NCI-H2107 (cell line): Measurements from ENCODE around the gene FOXO6.

ENCODE experiments used
- DNase-seq: peaks from one replicate; lab custom pipeline; 2025; lab: John Stamatoyannopoulos, UW

The FOXO6 gene

DNA sequence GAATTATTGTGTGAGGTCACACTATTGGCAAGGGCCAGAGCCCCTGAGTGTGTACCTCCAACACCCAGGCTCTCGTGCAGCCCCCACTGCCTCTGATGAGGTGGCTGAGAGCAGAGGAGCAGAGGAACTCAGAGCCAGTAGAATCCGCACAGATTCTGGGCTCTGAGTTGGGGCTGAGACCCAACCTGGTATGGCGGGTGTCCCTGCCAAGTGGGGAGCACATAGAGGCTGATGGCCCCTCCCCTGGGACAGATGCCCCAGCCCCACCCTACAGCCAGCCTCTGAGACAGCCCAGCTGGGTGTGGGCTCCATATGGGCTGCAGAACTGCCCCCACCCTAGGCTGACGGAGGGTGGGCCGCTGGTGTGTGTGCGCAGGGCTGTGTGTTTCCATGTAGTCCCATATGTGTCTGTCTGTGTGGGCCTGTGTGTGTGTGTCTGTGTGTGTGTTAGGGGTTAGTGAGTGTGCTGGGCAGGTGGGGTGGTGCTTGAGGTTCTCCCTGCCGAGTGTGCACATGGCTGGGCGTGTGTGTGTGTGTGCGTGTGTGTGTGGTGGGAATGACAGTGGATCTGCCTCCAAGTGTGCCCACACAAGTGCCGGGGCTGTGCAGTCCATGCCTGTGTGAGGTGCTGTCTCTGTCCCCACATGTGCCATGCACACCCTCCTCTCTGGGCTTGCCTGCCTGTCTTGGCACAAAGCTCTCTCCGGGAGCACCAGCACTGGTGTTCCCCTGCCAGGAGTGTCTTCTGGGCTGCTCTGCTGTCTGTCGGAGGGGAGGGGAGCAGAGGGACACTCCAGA is 24.4 kb downstream of the FOXO6 start:
- no peak for DNase-seq

DNA sequence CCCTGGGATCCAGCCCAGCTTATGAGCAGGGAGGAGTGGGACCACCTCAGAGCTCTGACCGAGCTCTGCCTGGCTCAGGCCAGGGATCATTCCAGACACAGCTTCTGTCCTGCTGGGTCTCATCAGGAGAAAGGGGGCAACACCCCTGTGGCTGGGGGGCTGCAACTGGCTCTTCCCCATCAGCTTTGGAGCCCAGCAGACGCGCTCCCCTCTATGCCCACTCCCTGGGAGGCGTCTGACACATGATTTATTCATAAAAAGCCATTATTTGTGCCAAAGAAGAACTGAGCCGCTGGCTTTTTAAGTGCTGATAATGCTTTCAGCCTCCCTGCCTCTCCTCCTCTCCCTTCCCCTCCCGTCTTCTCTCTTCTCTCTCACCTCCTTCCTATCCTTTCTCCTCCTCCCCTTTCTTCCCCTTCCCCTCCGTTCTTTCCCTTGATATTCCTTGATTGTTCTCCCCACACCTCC is 25.0 kb downstream of the FOXO6 start:
- no peak for DNase-seq

GRCh38 chr1:41387667-41388091 is 26.4 kb downstream of the FOXO6 start:
- DNase-seq: peak; percentile 90

- no peak for DNase-seq
Observed at GRCh38 chr1:41388510-41388909, 27.3 kb downstream of the FOXO6 start.

DNA sequence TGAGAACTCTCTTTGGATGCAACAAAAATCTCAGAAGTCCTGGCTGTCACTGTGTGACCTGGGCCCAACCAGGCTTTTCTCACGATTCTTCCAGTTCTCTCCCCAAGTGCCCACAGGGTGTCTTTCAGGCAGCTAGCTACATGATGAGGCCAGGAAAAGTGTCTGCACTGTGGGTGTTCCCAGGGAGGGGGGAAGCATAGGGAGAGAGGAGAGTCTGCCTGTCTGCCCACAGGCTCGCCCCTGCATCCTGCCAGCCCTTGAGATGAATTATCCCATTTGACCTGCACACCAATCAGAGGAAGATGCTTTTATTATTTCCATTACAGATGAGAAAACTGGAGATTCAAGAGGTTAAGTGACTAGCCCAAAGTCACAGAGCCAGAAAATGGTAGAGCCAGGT is 27.8 kb downstream of the FOXO6 start:
- DNase-seq: no peak

DNA sequence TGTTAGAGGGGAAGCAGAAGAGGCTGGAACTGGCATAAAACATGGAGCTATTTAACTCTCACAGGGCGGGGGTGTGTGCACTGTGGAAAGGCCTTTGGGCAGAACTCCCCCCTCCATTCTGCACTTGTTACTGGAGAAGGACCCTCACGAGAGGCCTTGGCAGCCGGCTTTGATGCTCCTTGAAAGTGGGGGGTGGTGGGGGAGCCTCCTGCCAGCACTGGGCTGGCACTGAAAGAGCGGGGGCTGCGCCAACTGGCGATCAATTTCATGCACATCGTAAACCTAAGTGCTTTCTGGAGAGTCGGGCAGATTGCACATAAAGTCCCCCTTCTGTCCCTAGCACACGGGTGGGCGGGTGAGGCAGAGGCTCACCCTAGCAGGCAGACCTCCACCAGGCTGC is 28.9 kb downstream of the FOXO6 start:
- peak; percentile 57 for DNase-seq

- DNase-seq: no peak
Observed at GRCh38 chr1:41390573-41390972, 29.3 kb downstream of the FOXO6 start.

DNA sequence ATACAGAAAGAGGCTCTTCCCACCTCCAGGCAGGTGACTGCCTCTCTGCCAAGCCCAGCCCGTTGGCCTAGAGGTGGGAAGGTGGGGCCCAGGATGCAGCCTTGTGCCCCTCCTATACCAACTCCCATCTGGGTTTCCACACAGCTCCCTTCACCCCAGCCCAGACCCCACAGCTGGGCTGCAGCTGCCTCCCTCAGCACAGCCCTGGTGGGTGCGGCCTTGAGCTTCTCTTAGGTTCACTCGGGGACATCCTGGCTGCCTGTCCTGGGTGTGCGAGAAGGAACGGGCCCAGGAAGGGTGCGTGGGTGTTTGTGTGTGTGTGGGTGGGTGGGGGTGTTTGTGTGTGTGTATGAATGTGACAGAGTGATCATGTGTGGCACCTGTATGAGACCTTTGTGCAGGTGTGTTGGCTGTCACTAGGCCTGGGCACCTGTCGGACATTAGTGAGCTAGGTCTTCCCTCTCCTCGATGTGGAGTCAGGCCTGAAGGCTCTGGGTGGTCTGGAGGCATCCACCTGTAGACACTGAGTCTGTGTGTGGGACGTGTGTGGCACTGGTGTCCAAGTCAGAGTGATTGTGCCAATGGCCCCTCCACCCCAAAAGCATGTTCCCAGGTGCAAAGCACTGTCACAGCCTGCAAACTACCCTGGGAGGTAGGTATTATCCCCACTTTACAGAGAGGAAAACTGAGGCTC is 30.7 kb downstream of the FOXO6 start:
- no peak for DNase-seq

- DNase-seq: no peak
Observed at GRCh38 chr1:41392528-41392924, 31.3 kb downstream of the FOXO6 start.

DNA sequence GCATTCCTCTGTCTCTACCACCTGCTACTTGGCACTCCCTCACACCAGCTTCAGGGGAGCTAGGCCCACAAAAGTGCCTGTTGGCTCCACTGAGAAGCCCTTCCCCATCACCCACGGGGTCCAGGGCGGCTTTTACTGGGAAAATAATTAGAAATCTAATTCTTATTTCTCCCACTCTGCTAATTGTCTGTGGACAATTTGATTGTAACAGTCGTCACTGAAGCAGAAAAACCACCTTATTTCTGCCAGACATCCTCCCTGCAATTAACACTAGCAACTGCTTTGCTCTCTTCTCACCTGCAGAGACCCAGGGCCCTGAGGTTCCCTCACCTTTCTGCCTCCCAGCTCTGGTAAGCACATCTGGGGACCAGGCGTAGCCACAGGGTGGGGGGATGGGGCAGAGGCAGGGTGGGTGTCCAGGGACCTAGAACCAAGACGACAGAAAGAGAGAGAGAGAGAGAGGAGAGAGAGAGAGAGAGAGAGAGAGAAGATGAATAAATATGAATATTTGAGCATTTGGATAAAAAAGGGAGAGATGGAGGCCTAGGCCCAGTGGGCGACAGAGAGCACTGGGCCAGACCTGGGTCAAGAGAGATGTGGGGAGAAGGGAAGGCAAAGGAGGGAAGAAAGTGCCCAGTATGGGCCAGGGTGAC is 32.6 kb downstream of the FOXO6 start:
- DNase-seq: no peak

DNA sequence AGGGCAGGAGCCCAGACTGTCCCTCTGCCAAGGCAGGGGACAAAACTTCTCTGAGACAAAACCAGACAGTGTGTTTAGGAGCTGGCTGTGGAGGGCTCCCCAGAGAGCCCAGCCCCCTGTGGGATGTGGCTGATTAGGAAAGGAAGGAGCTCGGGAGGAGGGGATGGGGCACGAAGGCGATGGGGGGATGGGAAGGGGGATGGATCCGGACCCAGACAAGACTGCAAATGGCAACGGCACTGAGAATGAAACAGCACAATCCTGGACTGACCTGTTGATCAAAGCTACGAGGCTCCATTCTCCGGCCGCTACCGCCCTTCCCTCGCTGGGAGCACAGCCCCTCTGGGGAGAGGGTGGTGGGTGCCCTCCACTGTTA is 33.1 kb downstream of the FOXO6 start:
- DNase-seq: no peak

DNA sequence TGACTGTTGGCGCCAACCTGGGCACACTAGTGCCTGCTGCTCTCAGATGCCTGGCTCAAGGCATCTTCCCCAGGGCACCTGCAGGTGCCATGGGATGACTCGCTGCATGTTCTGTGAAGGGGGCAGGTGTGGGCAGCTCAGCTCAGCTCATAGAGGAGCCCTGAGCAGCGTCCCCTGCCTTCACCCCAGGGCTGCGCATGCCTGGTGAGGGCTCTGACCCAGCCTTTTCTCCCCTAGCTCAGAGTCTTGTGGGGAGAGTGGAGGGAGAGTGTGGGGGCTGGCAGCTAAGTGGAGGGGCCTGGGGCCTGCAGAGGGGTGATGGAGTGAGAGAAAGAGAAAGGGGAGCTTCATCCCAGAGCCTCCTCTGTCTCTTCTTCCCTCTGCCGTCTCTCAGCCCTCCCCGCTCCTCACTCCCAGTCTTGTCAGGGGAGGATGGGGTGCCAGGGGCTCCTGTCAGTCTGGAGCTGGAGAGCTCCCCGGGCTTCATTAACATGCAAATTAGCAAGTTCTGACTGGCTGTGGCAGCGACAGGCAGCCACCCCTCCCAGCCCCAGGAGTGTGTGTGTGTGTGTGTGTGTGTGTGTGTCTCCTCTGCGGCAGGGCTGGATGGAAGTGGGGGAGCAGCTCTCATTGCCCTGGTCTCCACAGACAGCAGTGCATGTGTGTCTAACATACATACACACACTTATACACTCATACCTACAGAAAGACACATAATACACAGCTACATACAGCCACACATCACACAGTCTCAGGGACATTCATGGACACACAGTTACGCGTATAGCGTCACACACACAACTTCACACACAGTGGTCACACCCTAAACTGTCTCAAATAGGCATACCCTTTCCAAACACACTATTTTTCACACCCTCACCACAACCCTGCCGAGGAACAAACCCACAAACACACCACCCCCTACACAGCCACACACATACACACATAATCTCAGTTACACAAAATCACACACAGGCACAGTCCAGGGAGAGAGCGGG is 34.0 kb downstream of the FOXO6 start:
- peak; percentile 68 for DNase-seq

DNA sequence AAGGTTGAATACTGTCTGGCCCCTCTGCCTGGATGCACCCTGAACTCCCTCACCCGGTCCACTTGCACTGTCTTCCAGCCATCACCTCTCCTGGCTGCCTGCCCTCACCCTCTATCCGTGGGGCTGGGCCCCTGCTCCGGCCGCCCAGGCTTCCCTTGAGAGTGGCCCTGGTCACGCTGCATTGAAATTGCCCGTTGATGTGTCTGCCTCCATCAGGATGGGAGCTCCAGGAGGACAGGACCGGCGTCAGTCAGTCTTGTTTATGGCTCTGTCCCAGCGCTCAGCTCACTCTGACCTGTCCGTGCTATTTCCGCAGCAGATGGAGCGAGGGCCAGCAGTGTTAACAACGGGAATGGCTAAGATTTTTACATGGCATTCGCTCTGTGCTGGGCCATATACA is 34.9 kb downstream of the FOXO6 start:
- no peak for DNase-seq

- DNase-seq: no peak
Observed at GRCh38 chr1:41397020-41397419, 35.8 kb downstream of the FOXO6 start.

DNA sequence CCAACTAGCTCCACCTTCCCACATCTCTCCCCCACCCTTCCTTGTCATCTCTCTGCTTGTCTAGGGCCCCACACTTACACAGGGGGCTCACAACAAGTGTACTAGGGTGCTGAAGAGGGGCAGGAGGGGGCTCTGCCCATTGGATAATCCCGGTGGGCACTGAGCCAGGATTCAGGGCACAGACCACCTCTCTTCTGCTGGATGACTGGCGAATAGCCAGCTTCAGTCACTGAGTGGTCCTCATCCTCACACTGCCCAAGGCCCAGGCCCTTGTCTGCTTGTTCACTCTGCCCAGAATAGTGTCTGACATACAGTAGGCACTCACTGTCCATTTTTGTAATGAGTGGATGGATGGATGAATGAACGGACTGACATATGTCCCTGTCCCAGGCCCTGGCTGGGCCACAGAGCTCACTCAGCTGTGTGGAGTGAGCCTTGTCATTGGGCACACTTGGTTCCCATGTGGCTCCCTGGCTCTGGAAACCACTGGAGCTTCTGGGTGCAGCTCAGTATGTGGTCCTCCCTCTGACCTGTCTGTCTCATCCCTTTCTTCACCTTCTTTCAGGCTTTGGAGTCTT is 36.6 kb downstream of the FOXO6 start:
- DNase-seq: no peak

DNA sequence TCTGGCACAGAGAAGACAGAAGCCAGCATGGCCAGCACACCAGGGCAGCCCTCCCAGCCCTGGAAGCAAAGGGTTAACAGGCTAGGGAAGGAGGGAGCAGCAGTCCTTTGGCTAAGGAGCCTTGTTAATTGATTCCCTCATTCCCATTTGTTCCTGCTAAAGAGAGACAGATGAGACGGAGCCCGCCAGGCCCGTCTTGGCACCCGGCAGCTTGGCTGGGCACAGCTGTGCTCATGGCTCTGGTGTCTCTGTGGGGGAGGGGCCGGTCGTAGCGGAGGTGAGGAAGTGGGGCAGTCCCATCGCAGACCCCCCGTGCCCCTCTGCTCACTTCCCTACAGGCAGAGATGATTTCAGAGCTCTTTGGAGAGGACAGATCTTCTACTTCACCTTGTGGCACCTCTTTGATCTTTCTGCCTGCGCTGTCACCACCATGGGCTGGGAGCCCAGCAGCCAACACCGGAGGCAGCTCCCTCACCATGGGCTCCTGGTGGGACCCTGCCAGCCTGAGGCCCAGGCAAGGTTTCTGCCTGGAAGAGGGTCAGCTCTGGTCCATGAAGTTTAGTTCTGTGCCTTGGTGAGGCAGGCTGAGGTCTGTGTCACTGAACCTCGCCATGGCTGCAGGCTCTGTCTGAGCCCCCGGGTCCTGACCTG is 38.0 kb downstream of the FOXO6 start:
- DNase-seq: no peak

DNA sequence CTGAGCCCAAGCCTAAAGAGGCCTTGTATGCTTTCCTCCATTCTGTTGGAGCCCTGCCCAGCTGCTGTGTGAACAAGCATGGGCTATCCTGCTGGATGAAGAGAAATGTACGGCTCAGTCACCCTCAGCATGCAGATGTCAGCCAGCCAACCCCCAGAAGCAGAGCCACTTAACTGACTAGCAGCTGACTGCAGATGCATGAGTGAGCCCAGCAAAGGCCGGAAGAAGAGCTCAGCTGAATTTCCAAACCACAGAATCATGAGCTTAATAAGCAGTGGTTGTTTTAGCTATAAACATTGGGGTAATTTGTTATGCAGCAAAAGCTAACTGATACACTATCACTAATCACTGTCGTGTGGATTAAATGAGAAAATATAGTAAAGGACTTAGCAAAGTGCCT is 39.0 kb downstream of the FOXO6 start:
- no peak for DNase-seq

DNA sequence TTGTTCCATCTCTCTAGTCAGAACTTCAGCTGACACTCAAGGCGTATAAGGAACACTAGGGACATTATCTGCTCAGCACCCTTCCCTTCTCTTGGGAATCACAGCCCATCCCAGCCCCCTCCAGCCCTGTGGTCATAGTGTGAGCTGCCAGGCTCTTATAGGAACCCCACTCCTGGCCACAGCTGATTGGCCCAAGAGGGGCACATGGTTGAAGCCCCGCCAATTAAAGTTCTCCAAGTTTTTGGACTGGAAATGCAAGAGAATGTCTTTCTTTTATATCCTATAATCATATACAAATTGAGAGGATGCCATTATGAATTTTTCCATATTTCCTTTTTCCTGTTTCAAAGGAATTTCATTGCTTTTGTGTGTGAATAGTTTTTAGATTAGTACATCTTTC is 40.7 kb downstream of the FOXO6 start:
- DNase-seq: no peak

GRCh38 chr1:41404308-41404761 is 43.1 kb downstream of the FOXO6 start:
- DNase-seq: no peak

DNA sequence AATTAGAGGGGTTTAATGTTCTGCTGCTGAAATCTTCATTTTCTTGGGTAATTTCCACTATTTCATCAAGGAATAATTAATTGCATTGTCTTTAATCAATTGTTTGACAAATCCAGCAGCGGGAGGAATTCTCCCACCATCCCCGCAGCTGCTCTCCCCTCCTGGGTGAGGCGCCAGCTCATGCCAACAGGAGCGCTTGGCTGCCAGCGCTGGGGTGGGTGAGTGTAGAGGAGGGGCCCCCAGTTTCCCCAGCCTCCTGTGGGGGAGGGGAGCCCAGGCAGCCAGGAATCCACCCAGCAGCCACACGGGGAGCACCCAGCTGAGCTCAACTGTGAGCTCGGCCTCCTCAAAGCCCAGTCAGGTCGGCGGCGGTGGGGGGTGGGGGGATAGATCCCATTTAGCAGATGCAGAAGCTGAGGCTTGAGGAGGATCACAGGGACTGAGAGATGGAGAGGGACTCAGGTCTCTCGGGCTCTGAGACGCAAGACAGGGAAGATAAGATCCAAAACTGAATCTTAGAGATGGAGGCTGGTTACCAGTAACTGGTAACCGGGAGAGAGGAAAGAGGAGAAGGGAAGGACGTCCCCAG is 46.5 kb downstream of the FOXO6 start:
- DNase-seq: no peak
